OCI-LY3 (cell line): ENCODE measurements around the gene MUC4.

Source experiments
- H2AFZ ChIP-seq: fragments of 200-600, 300-600 bp; shearing (Covaris generic); 2 replicates; pipeline ENCODE4 v1.6.0; 2014; ENCODE audit warnings: antibody characterized with exemption, low read depth, low read length
- H3K27ac ChIP-seq: fragments of 200-600, 300-600 bp; sonication (generic); 2 replicates; pipeline ENCODE4 v1.5.1; 2014; ENCODE audit warnings: mild to moderate bottlenecking, low read length, moderate library complexity, mixed read lengths
- H3K27me3 ChIP-seq: fragments of 200-600, 300-600 bp; sonication (generic); 2 replicates; pipeline ENCODE4 v1.6.1; 2014; ENCODE audit warnings: low read depth, low read length, mixed read lengths
- H3K36me3 ChIP-seq: fragments of 200-600, 300-600 bp; sonication (generic); replicated peaks from 2 replicates; pipeline ENCODE3; 2014; ENCODE audit warnings: low read depth, low read length, mixed read lengths
- H3K4me1 ChIP-seq: fragments of 300-600, 200-600 bp; sonication (generic); 2 replicates; pipeline ENCODE4 v1.6.1; 2014; ENCODE audit warnings: low read length, mixed read lengths
- H3K4me2 ChIP-seq: fragments of 200-600, 300-600 bp; sonication (generic); 2 replicates; pipeline ENCODE4 v1.6.1; 2014; ENCODE audit warnings: low read length, mixed read lengths
- H3K4me3 ChIP-seq: fragments of 300-600, 200-600 bp; sonication (generic); 2 replicates; pipeline ENCODE4 v1.5.1; 2014; ENCODE audit warnings: antibody characterized with exemption, mild to moderate bottlenecking, low read length, moderate library complexity
- H3K79me2 ChIP-seq: fragments of 300-600, 200-600 bp; shearing (Covaris generic); 2 replicates; pipeline ENCODE4 v1.6.1; 2014; ENCODE audit warnings: mild to moderate bottlenecking, low read length, mixed read lengths
- H3K9ac ChIP-seq: fragments of 300-600, 200-600 bp; shearing (Covaris generic); 2 replicates; pipeline ENCODE4 v1.6.0; 2014; ENCODE audit warnings: mild to moderate bottlenecking, low read length, moderate library complexity
- H3K9me3 ChIP-seq: fragments of 200-600, 300-600 bp; shearing (Covaris generic); 2 replicates; pipeline ENCODE4 v1.6.1; 2014; ENCODE audit warnings: low read length, mixed read lengths; ENCODE audit not compliant: insufficient read depth
- H4K20me1 ChIP-seq: fragments of 200-600, 300-600 bp; sonication (generic); 2 replicates; pipeline ENCODE4 v1.6.1; 2016; ENCODE audit warnings: low read length, mixed read lengths; ENCODE audit not compliant: insufficient read depth
- CTCF ChIP-seq: fragments of 200-600, 300-600 bp; sonication (generic); IDR thresholded peaks from 2 replicates; pipeline ENCODE4 v1.5.1; 2014; ENCODE audit warnings: antibody characterized with exemption, low read length, low read depth
- EZH2phosphoT487 ChIP-seq: fragments of 200-600 bp; shearing (Covaris generic); IDR thresholded peaks from 2 replicates; pipeline ENCODE4 v1.6.1; 2018; ENCODE audit warnings: antibody characterized with exemption, mixed run types, low read depth

Gene MUC4

GRCh38 chr3:195854628-195855294, 43.0 kb upstream of the MUC4 start:
- Histone ChIP-seq H3K9ac (no peak overlapping the region), H2AFZ (no peak overlapping the region), H3K4me3 (no peak overlapping the region), H3K36me3 (no peaks in the 10 kb centered on the region), H3K27ac (no peak overlapping the region), H3K27me3 (no peaks in the 10 kb centered on the region; the same call in 1 of the 2 replicates), H3K79me2 (no peaks in the 10 kb centered on the region), H4K20me1 (no peaks in the 10 kb centered on the region), H3K4me1 (peaks cover 8% of the 10 kb centered on the region; the same call in 1 of the 2 replicates), H3K9me3 (no peaks in the 10 kb centered on the region), H3K4me2 (no peak overlapping the region)
- TF ChIP-seq CTCF (no peak), EZH2phosphoT487 (no peak)

DNA sequence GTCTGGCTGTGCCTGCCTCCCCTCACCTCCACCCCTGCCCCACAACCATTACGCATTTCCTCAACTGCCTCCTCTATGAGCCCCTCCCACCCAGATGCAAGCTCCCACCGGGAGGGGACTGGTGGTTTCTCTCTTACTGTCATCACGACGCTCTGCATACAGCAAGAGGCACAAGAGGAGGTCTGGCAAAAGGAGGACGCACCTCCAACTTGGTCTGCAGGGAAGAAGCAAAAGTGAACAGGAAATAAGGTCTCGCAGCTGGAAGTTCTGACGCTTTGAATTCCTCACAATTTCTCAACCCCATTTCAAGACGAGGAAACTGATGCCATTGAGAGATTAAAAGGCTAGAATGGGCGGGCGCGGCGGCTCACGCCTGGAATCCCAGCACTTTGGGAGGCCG, 42.3 kb upstream of the MUC4 start:
- H3K4me3 ChIP-seq: no peak overlapping the region
- H3K9me3 ChIP-seq: no peaks in the 10 kb centered on the region
- no peaks in the 10 kb centered on the region for H4K20me1 ChIP-seq
- H2AFZ ChIP-seq: no peak overlapping the region
- H3K36me3 ChIP-seq: no peaks in the 10 kb centered on the region
- TF ChIP-seq EZH2phosphoT487 (no peak), CTCF (no peak)
- H3K4me2 ChIP-seq: no peak overlapping the region
- H3K79me2 ChIP-seq: no peaks in the 10 kb centered on the region
- no peaks in the 10 kb centered on the region; the same call in 1 of the 2 replicates for H3K27me3 ChIP-seq
- no peak overlapping the region for H3K27ac ChIP-seq
- no peak overlapping the region for H3K9ac ChIP-seq
- peaks cover 4% of the 10 kb centered on the region; the same call in 1 of the 2 replicates for H3K4me1 ChIP-seq

DNA sequence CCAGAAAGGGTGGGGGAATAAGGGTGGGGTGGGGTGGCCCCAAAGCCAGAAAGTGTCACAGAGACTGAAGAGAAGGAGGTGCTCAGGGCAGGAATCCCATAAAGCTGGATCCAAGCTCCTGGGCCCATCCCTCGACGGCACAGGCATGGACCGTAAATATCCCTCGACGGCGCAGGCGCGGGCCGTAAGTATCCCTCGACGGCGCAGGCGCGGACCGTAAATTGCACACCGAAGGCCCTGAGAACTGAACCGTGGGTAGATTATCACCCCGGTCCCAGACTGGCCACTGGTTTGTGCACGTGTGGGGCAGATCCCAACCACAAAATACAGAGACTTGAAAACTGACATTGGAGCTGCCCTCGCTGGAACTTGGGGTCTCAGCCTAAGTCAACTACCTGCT, 41.3 kb upstream of the MUC4 start:
- Histone ChIP-seq H4K20me1 (no peaks in the 10 kb centered on the region), H3K4me3 (no peak overlapping the region), H2AFZ (no peak overlapping the region), H3K9me3 (no peaks in the 10 kb centered on the region), H3K9ac (no peak overlapping the region), H3K27ac (no peak overlapping the region), H3K27me3 (no peaks in the 10 kb centered on the region; the same call in 1 of the 2 replicates), H3K4me2 (no peak overlapping the region), H3K4me1 (peaks cover 4% of the 10 kb centered on the region; the same call in 1 of the 2 replicates), H3K36me3 (no peaks in the 10 kb centered on the region), H3K79me2 (no peaks in the 10 kb centered on the region)
- TF ChIP-seq CTCF (no peak), EZH2phosphoT487 (no peak)

DNA sequence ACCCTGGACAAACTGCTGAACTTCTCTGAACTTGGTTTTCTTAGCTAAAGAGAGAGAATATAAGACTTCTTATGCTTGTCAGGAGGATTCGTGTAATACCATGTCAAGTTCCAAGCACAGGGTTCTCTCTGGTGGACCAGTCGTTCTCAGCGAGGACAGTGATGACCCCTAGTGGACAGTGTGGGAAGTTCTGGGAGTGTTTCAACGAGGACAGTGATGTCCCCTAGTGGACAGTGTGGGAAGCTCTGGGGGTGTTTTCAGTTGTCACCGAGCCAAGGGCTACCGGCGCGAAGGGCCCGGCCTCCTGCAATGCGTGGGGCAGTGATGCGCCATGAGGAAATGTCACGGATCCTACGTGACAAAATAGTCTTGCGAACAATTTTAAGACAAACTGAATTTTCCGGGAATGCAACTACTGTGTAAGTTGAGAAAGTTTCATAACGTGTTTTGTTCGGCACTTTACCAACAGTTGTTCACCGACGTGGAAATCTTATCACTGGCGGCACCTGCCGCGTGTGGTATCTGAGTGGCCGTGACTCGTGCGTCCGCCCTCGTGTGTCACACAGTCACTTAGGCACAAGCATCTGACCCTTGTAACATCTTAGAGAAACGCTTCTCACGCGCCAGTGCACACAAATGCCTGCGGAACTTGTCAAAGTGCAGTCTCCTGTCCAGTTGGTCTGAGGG, 39.3 kb upstream of the MUC4 start:
- H2AFZ ChIP-seq: peak overlapping the region; percentile 3; the same call in 1 of the 2 replicates

More for the DNA sequence above, 39.3 kb upstream of the MUC4 start:
- Histone ChIP-seq H3K4me3 (peak overlapping the region; percentile 56), H4K20me1 (no peaks in the 10 kb centered on the region), H3K79me2 (no peaks in the 10 kb centered on the region), H3K27me3 (no peaks in the 10 kb centered on the region; the same call in 1 of the 2 replicates), H3K9me3 (no peaks in the 10 kb centered on the region), H3K27ac (no peak overlapping the region), H3K36me3 (no peaks in the 10 kb centered on the region), H3K4me1 (peaks cover 4% of the 10 kb centered on the region; the same call in 1 of the 2 replicates), H3K4me2 (peak overlapping the region; percentile 64), H3K9ac (no peak overlapping the region)
- TF ChIP-seq CTCF (peak; percentile 100), EZH2phosphoT487 (no peak)
